ENCODE data around the gene AJUBA.

DNA sequence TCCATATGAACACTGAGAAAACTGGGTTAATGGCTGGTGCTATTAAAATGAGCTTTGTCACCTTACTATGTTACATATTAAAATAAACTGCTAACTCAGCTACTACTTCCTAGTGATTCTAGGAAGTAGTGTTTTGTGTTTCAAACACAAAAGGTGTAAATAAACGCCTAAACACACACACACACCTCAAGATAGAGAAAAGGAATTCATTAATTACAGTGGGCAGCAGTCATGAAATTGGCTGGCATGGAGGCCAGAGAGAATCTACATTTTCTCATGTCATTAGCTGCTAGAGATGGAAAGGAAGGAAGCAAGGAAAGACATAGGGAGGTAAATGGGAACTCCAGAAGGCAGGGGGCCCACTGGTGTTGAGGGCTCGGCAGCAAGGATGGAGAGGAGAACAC is 52.4 kb downstream of the AJUBA start:
- TF ChIP-seq, protein P1, sequence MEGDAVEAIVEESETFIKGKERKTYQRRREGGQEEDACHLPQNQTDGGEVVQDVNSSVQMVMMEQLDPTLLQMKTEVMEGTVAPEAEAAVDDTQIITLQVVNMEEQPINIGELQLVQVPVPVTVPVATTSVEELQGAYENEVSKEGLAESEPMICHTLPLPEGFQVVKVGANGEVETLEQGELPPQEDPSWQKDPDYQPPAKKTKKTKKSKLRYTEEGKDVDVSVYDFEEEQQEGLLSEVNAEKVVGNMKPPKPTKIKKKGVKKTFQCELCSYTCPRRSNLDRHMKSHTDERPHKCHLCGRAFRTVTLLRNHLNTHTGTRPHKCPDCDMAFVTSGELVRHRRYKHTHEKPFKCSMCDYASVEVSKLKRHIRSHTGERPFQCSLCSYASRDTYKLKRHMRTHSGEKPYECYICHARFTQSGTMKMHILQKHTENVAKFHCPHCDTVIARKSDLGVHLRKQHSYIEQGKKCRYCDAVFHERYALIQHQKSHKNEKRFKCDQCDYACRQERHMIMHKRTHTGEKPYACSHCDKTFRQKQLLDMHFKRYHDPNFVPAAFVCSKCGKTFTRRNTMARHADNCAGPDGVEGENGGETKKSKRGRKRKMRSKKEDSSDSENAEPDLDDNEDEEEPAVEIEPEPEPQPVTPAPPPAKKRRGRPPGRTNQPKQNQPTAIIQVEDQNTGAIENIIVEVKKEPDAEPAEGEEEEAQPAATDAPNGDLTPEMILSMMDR (conservative IDR thresholded peaks at IDR 0.05 in 1 of 2, IDR thresholded peaks at IDR 0.05 in 1 of 2; ENCODE audit: extremely low read depth in 1 of 2, insufficient read depth in 1 of 2, low read depth in 1 of 2, low read length in 2 of 2): no peak
- TF ChIP-seq EZH2 (IDR thresholded peaks at IDR 0.05; ENCODE audit: borderline replicate concordance, low read length): no peak
